Measurements from ENCODE around the gene CES2.

The CES2 gene

GRCh38 chr16:66918803-66919568, 16.3 kb upstream of the CES2 start, which contains the start of gene CDH16:
CDH16 (minus strand) TSS chr16:66918885; CDS start chr16:66918065, 820 bp downstream.
- DNase-seq, result no peak

- DNase-seq, result no peak
These were observed 15.6 kb upstream of the CES2 start for GRCh38 chr16:66919569-66920298.

GRCh38 chr16:66920299-66920590, 15.1 kb upstream of the CES2 start:
- no peak for DNase-seq

- DNase-seq, result no peak
These were observed 14.2 kb upstream of the CES2 start for GRCh38 chr16:66920924-66921680.

- no peak for DNase-seq
These were observed 13.4 kb upstream of the CES2 start for GRCh38 chr16:66921729-66922450.

- DNase-seq, result no peak
These were observed 12.0 kb upstream of the CES2 start for GRCh38 chr16:66923247-66923731.

GRCh38 chr16:66923866-66924265, 11.4 kb upstream of the CES2 start:
- DNase-seq, result no peak

- peak; percentile 45 to 79 (median 58) for DNase-seq
These were observed 10.6 kb upstream of the CES2 start for GRCh38 chr16:66924527-66925321.

GRCh38 chr16:66925322-66925840, 9.9 kb upstream of the CES2 start, which contains the start of gene RRAD:
RRAD (minus strand) TSS chr16:66925535; CDS start chr16:66925179, 356 bp downstream.
- DNase-seq, result peak; percentile 50 to 70 (median 56)

- DNase-seq, result no peak
These were observed 9.0 kb upstream of the CES2 start for GRCh38 chr16:66926171-66926947.

GRCh38 chr16:66926961-66927436, 8.3 kb upstream of the CES2 start:
- peak; percentile 69 to 82 (median 80) for DNase-seq

GRCh38 chr16:66927918-66928649, 7.2 kb upstream of the CES2 start:
- peak in 2 of 3 donors; percentile 10 to 38 for DNase-seq

GRCh38 chr16:66928702-66929388, 6.5 kb upstream of the CES2 start:
- peak in 2 of 3 donors; percentile 40 to 52 for DNase-seq

- peak; percentile 43 to 60 (median 45) for DNase-seq
These were observed 5.1 kb upstream of the CES2 start for GRCh38 chr16:66930189-66930588.

- DNase-seq, result no peak
These were observed 3.7 kb upstream of the CES2 start for GRCh38 chr16:66931665-66932064.

GRCh38 chr16:66932076-66932475, 3.2 kb upstream of the CES2 start:
- DNase-seq, result no peak

GRCh38 chr16:66933776-66934137, 1.6 kb upstream of the CES2 start:
- no peak for DNase-seq

- peak; percentile 91 to 96 (median 95) for DNase-seq
These were observed 1.0 kb upstream of the CES2 start, which contains the start of gene CIAO2B for GRCh38 chr16:66934138-66934838. CIAO2B (minus strand) TSS chr16:66934402; CDS start chr16:66934364, 38 bp downstream.
